Uterus (tissue), 4 donors: ENCODE data around the gene P2RY1. TPM values are rescaled to one million over a fixed set of nuclear protein-coding genes. Genes with fewer than 3 reads are reported as not detected.

Experiments
- DNase-seq, 2 donors: peaks; one replicate each; pipeline ENCODE4 v3.0.0-alpha.2; 2019 to 2020
- H3K27ac ChIP-seq, 2 donors: fragments of 200-600 bp; sonication (generic); 1 replicate in 1 of 2; 2 replicates in 1 of 2; pipeline ENCODE4 v1.5.1; 2016 to 2018
- H3K27me3 ChIP-seq, 2 donors: fragments of 200-600 bp; sonication (generic); one replicate each; pipeline ENCODE4 v1.5.1; 2018 to 2019; ENCODE audit warnings: control low read depth in 1 of 2
- H3K36me3 ChIP-seq, 2 donors: fragments of 200-600 bp; sonication (generic); one replicate each; pipeline ENCODE4 v1.5.1; 2019; ENCODE audit warnings: control low read depth in 1 of 2
- H3K4me1 ChIP-seq, 2 donors: fragments of 200-600 bp; sonication (generic); one replicate each; pipeline ENCODE4 v1.5.1; 2018 to 2019; ENCODE audit warnings: control low read depth in 1 of 2
- H3K4me3 ChIP-seq, 2 donors: fragments of 200-600 bp; sonication (generic); 1 replicate in 1 of 2; 2 replicates in 1 of 2; pipeline ENCODE4 v1.5.1; 2018 to 2019; ENCODE audit warnings: mild to moderate bottlenecking in 1 of 2
- H3K9me3 ChIP-seq, 2 donors: fragments of 200-600 bp; sonication (generic); one replicate each; pipeline ENCODE4 v1.5.1; 2019; ENCODE audit warnings: control low read depth in 1 of 2
- CTCF ChIP-seq, 4 experiments: fragments of 200-600 bp in 2 of 4; fragments of 450-650 bp in 2 of 4; sonication (generic) in 2 of 4; IDR thresholded peaks; one replicate each; pipeline ENCODE4 v1.5.1; 2016 to 2019; ENCODE audit warnings: antibody characterized with exemption in 4 of 4, mild to moderate bottlenecking in 2 of 4, moderate library complexity in 1 of 4
- POLR2A ChIP-seq, 2 donors: fragments of 450-650 bp; IDR thresholded peaks; one replicate each; pipeline ENCODE4 v1.6.1; 2016; ENCODE audit warnings: antibody characterized with exemption in 2 of 2, mild to moderate bottlenecking in 1 of 2, moderate library complexity in 1 of 2
- intact Hi-C: fragments of 100-400 bp; cut with DNase I; formaldehyde crosslinking; loops from one replicate; pipeline ENCODE4 v1.15.1; 2023; ENCODE audit warnings: low total_unique reads
- small RNA-seq: library from RNA; depleted of rRNA; stranded (forward); fragments of <200 nt; gene quantifications from one replicate; pipeline ENCODE3, GENCODE V24; 2016
- total RNA-seq, 4 donors: library from RNA; depleted of rRNA in 3 of 4; stranded (reverse); fragments of >200 nt in 3 of 4; gene quantifications; one replicate each; pipeline versions ENCODE4 v1.1.0 to v1.2.4, GENCODE V29; 2014 to 2023
- donor health status: DM: yes; HTN: yes; CAD: no.

P2RY1 gene
- total RNA-seq, 4 donors from 2014 or later, result 4.9 to 30.7 (median 13.8) TPM

DNA sequence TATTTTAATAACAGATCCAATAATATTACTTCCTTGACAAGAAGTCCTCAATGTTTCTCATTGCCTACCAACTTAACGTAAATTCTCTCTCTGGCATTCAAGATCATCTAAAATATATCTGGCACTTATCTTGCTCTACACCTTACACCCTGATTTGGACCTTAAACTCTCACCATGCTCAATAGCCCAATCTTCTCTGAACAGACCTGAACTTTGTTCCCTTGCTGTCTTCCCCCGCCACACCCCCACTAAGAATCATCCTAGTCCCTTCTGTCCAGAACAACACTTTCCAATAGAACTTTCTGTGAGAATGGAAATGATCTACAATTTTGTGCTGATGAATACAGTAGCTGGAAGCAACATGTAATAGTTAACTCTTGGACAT lies 44.9 kb downstream of the P2RY1 start:
- Histone ChIP-seq H3K4me3 (no peak overlapping the region), H3K9me3 (no peaks in the 10 kb centered on the region), H3K36me3 (no peaks in the 10 kb centered on the region), H3K27me3 (no peaks in the 10 kb centered on the region), H3K27ac (no peak overlapping the region), H3K4me1 (no peaks in the 10 kb centered on the region)
- intact Hi-C loops, result no loop called here
- DNase-seq, result no peak
- TF ChIP-seq CTCF (IDR thresholded peaks at IDR 0.05) (no peak), POLR2A (IDR thresholded peaks at IDR 0.05) (no peak)

- no peaks in the 10 kb centered on the region for H3K27me3 ChIP-seq
- DNase-seq, result no peak
- H3K4me1 ChIP-seq, result no peaks in the 10 kb centered on the region
- no peak overlapping the region for H3K27ac ChIP-seq
- no peaks in the 10 kb centered on the region for H3K9me3 ChIP-seq
- H3K36me3 ChIP-seq, result no peaks in the 10 kb centered on the region
- TF ChIP-seq POLR2A (IDR thresholded peaks at IDR 0.05), result no peak
- TF ChIP-seq CTCF (IDR thresholded peaks at IDR 0.05), result no peak
- intact Hi-C loops, result no loop called here
- H3K4me3 ChIP-seq, result no peak overlapping the region
Observed at GRCh38 chr3:152885076-152885475, 50.1 kb downstream of the P2RY1 start.

Small RNA genes lying within 50 kb of the gene (small RNA-seq; reads per million reads assigned to genes)
- not detected for gene ATP5MGP5
